ENCODE data around the gene ACOX1.

Gene ACOX1

GRCh38 chr17:75933808-75934207 is 45.2 kb downstream of the ACOX1 start:
- DNase-seq (ENCODE audit: low read depth) = no peak

- no peak for DNase-seq (ENCODE audit: low read depth)
These were observed 46.1 kb downstream of the ACOX1 start for GRCh38 chr17:75932852-75933251.

DNA sequence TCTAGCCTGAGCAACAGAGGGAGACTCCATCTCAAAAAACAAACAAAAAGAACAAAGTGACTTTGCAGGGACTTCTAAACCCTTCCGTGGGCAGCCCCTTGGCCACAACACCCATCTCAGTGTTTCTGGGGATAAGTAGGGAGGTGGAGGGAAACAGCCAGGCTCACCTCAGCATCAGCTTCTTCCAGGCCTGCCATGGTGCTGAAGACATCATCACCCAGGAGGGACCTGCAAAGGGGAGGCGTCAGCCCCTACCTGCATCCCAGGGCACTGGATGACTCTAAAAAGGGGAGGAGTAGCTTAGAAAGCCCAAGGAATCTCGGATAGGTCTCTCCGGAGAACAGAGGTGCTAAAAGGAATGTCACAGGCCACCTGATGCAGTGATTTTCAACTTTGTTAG is 47.9 kb downstream of the ACOX1 start:
- DNase-seq (ENCODE audit: low read depth) = no peak

- DNase-seq (ENCODE audit: low read depth) = no peak
These were observed 51.6 kb downstream of the ACOX1 start for GRCh38 chr17:75927286-75927922.

GRCh38 chr17:75926456-75926855 is 52.5 kb downstream of the ACOX1 start:
- no peak for DNase-seq (ENCODE audit: low read depth)

DNA sequence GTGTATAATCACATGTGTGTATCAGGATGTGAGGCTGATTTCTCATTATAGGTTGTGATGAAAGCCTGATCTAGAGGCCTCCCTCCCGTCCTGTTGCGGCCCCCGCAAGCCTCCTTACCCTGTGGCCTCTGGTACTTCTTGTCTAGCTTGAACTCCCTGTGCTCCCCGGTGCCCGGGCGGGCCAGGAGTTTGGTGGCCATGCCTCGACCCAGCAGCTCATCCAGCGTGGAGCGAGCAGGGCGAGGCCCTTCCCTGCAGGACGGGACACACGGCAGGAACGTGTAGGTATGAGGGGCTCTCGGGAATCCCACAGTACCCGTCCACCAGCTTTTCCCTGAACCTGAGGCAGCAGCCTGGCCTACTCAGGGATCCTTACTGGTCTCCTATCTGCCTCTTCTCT is 53.1 kb downstream of the ACOX1 start:
- DNase-seq (ENCODE audit: low read depth) = no peak

GRCh38 chr17:75925103-75925502 is 53.9 kb downstream of the ACOX1 start:
- no peak for DNase-seq (ENCODE audit: low read depth)

- DNase-seq (ENCODE audit: low read depth) = no peak
These were observed 55.7 kb downstream of the ACOX1 start for GRCh38 chr17:75922963-75923874.

DNA sequence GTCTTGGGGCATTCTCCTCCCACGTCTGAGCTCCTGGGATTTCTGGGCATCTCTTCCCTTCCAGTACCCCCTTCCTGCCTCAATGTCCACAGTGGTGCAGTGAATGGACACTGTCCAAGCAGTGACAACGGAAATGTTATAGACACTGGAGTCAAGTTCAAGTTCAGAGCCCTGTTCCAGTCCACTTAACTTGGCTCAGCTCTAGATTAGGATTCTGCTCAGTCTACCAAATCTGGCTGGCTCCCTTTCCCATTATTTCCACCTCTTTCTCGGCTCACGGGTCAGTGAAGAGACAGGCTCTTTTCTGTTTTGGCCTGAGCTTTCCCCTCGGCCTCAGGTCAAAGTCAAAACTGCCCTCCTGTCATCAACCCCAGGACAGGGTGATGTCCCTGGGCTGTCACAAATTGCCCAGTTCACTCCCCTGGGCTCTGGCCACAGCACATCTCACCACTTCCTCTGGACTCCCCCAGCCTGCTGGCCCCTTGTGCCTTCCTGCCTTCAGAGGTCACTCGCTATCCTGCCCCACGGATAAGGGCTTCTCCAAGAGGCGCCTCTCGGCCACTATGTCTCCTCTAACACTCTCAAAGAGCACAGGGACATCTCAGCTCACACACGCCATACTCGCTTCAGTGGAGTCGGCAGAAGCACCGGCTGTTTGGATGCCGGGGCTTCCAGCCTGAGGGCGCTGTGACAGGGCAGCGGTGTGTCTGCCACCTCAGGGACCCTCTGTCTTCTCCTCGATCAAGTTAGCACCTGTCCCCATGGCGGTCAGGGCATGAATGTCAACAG is 56.6 kb downstream of the ACOX1 start:
- DNase-seq (ENCODE audit: low read depth) = no peak

DNA sequence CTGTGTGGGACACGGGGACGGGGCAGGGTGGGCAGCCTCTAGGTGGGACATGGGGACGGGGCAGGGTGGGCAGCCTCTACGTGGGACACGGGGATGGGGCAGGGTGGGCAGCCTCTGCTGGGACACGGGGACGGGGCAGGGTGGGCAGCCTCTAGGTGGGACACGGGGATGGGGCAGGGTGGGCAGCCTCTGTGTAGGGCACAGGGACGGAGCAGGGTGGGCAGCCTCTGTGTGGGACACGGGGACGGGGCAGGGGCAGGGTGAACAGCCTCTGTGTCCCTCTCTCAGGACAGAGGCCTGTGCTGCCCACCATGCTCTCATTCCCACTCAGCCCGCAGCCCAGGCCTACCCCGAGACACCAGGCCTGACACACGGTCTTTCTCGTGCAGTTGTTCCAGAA is 57.4 kb downstream of the ACOX1 start:
- no peak for DNase-seq (ENCODE audit: low read depth)

DNA sequence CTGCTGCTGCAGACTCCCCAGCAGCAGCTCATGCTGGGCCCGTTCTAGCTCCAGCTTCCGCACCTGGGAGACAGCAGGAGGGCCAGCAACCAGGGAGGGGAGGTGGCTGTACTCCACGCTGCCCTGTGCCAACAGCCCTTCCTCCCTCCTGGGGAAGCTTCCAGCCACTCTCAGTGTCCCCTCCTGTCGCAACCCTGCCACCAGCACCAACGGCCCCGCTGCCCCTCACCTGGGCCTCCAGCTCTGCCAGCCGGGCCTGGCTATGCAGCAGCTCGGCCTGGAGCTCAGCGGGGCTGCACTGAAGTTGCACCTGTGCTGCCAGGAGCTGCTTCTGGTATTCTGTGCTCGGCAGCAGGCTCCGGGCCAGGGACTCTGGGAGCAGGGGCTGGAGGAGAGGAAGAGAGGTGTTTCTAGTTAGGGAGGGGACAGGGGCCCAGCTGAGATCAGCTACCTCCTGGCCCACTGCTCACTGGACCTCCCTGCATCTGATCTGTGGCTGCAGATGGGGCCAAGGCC is 58.9 kb downstream of the ACOX1 start:
- no peak for DNase-seq (ENCODE audit: low read depth)

DNA sequence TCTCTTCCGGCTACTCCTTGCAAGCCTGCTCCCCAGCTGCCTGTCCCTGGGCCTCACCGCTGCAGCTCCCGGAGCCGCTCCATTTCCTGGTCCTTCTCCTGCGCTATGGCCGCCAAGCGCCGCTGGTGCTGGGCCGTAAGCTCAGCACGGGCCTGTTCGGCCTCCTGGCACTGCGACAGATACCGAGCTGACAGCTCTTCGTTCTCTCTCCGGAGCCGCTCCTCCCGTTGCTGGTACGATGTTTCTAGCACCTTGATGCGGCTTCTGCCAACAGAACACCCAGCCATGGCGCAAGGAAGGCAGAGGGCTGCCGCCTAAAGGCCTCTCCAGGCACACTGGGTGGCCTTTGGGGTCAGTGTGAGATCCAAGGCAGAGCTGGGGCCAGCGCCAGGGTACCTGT is 59.4 kb downstream of the ACOX1 start:
- DNase-seq (ENCODE audit: low read depth) = no peak

GRCh38 chr17:75917917-75918445 is 61.0 kb downstream of the ACOX1 start:
- no peak for DNase-seq (ENCODE audit: low read depth)

DNA sequence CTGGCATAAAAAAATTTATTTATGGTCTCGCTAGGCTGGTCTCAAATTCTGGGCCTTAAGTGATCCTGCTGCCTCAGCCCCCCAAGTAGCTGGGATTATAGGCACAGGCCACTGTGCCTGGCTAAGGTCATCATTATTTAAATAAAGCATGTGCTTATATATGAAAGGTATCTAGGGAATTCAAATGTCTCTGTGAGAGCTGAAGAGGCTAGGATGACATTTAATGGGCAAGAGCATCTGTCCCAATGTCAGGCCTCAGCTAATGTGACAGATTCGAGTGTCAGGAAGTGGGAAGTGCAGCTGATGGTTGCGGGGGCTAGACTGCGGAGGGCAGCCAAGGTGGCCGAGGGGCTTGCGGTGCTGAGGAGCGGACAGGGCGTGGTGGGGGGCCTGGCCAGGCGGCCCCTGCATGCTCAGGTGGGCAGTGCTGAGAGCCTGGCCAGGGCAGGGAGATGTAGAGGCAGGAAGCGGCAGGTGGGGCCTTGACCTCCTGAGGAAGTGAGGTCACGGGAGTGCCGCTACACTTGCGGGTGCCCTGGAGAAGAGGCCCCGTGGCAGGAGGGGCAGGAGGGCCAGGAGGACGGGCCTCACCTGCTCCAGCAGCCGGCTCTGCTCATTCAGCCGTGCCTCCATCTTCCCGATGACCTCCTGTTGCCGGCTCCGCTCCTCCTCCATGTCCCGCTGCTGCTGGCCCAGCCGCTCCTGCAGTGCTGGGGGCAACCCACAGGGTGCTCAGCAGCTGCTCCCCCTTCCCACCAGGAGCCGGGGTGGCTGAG is 61.6 kb downstream of the ACOX1 start:
- no peak for DNase-seq (ENCODE audit: low read depth)

GRCh38 chr17:75915268-75915667 is 63.7 kb downstream of the ACOX1 start:
- DNase-seq (ENCODE audit: low read depth) = no peak

DNA sequence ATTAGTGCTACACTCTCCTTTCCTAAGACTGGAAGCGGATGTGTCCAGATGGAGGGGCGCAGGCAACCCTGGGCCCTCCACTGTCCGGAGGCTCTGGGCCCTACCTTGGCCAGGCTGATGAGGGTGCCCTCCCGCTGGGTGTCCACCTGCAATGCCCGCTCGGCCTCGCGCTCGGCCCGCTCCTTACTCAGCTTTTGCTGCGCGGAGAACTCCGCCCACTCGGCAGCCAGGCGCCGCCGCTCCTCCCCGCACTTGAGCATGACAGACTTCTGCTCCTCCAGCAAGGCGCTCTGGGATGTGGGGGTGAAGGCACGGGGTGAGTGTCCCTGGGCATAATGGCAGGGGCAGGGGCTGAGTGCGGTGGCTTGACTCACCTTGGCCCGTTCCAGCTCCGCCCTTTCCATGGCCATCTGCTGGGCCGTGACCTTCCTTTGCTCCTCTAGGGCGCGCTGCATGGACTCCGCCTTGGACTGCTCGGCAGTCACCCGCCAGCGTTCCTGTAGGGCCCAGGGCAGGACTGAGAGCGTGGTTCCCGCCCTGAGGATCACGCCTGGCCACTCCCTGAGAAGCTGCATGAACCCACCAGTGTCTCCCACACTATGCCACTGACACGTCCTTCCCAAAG is 64.2 kb downstream of the ACOX1 start:
- DNase-seq (ENCODE audit: low read depth) = no peak

DNA sequence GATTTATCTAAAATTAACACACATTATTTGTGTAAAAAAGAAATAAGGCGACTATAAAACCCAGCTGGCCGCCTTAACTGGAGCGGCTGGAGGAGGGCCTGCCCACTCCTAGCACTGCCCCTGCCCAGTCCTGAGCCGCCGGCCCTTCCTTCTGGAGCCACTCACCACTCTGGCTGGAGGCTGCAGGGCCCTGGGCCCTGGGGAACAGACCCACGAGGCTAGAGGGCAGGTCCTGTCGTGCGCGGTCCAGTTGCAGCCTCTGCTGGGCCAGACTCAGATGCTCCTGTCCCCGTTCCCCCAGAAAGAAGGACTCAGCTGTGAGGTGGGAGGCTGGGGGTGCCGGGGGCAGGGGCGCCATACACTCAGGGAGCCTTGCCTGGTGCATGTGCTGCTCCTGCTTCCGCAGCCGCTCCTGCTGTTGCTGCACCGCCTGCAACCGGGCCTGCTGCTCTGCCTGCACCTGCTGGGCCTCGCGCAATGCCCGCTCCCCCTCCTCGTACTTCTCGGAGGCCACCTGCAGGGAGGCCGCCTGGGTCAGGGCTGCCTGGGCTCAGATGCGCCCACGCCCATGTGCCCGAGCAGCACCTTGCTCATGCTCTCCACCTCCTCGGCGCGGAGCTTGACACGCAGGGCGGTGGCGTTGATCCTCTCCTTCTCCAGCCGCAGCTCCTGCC is 65.3 kb downstream of the ACOX1 start:
- DNase-seq (ENCODE audit: low read depth) = no peak

- no peak for DNase-seq (ENCODE audit: low read depth)
These were observed 68.3 kb downstream of the ACOX1 start for GRCh38 chr17:75910699-75911098.

DNA sequence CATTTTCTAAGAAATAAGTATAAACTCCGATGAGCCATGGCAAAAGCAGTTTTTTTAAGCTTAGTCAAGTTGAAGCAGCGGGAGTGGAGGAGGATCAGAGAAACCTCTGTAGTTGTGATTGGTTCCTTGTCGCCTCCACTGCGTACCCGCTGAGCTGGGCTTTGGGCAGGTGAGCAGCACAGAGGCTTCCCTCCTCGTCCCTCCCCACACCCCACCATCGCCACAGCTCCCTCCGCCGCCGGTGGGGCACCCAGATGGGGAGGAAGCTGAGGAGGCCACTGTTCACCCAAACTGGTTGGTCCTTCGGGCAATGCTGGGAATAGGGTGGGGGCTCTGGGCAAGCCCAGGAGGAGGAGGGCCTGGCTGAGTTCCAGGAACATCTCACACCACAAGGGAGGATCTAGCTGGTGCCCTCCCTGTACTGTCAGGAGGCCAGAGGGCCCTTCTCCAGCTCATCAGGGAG is 69.1 kb downstream of the ACOX1 start:
- no peak for DNase-seq (ENCODE audit: low read depth)

All from HS-27A (cell line).